GM18870 (cell line): Measurements from ENCODE around the gene EHD1.

Experiments used
- ATAC-seq: cut with Tn5 transposase; IDR thresholded peaks from one replicate; pipeline ENCODE4 v1.9.1; 2021; ENCODE audit warnings: moderate library complexity; ENCODE audit not compliant: unreplicated experiment

The EHD1 gene

DNA sequence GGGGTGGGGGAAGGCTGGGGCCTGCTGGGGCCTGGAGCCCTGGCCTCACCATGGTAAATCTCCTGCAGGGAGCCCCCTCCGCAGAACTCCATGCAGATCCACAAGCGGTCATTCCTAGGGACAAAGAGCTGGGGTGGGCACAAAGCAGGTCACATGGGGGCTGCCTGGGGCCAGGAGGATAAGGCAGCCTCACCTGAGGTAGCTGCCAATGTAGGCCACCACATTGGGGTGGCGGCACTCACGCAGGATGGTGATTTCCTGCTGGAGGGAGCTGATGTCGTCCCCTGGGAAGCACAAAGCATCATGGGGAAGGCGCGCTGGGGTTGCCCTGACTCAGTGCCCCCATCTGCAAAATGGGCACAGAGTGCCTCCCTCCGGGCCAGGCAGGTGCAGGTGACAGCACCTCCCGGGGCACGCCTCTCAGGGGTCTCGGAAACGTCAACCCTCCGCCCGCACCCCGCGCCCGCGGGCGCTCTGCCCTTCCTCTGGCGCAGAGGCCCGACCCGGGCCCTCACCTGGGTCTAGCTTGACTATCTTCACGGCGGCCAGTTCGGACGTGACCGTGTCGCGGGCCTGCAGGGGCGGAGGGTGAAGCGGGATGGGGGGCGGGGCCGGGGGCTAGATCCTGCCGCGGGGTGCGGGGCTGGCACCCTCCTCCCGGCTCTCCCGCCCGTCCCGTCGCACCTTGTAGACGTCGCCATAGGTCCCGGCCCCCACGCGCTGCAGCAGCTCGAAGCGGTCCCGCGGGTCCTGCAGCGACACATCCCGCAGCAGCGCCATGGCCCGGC is 75.9 kb downstream of the EHD1 start:
- ATAC-seq, result no peak
